Retinal pigment epithelial cell (primary cell): ENCODE data around the gene ZSWIM6.

Experiments used
- DNase-seq: peaks from one replicate; pipeline ENCODE4 v3.0.0-alpha.2; 2010; ENCODE audit warnings: low read depth
- H3K4me3 ChIP-seq: 2 replicates; pipeline ENCODE4 v1.5.1; 2011; ENCODE audit warnings: mild to moderate bottlenecking, low read length, control low read depth, moderate library complexity
- TF ChIP-seq, protein P1 (sequence below): conservative IDR thresholded peaks from 2 replicates; pipeline ENCODE4 v1.5.1; 2011; ENCODE audit warnings: low read depth, low read length, control low read depth, inconsistent platforms

ZSWIM6 gene

DNA sequence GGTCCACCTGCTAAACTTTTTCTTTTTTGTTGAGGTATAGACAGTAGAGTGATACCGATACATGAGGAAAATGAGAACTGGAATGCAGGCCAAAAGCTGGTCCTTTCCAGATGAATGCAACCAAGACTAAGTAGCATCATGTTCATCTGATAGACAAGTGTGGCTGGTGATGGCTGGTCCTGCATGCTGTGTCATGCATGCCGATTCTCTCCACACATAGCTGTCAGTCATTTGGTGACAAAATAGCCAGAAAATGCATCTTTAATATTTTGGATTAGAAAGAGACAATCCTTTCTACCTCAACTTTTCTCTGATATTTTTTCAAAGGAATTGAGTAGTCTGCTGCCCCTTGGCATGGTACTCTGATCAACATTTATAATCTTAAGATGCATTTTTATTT, 49.9 kb downstream of the ZSWIM6 start:
- TF ChIP-seq, protein P1, sequence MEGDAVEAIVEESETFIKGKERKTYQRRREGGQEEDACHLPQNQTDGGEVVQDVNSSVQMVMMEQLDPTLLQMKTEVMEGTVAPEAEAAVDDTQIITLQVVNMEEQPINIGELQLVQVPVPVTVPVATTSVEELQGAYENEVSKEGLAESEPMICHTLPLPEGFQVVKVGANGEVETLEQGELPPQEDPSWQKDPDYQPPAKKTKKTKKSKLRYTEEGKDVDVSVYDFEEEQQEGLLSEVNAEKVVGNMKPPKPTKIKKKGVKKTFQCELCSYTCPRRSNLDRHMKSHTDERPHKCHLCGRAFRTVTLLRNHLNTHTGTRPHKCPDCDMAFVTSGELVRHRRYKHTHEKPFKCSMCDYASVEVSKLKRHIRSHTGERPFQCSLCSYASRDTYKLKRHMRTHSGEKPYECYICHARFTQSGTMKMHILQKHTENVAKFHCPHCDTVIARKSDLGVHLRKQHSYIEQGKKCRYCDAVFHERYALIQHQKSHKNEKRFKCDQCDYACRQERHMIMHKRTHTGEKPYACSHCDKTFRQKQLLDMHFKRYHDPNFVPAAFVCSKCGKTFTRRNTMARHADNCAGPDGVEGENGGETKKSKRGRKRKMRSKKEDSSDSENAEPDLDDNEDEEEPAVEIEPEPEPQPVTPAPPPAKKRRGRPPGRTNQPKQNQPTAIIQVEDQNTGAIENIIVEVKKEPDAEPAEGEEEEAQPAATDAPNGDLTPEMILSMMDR, result no peak

DNA sequence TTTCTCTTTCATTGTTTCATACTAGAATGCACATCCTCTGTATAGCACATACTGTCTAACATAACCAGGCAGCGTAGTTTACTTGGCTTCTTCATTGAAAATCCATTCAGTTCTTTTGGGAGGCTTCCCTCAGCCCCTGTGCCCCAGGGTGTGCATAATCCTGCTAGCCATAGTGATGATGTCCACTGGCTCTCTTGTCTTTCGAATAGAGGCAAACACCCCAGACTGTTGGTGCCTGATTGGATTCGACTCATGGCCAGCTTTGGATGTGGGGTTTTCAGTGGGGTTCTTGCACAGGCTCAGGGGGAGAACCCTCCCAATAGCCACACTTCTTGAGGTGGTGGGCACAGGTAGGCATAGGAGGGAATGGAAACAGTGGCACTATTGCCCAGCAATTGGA, 53.6 kb downstream of the ZSWIM6 start:
- H3K4me3 ChIP-seq, result no peak overlapping the region
- TF ChIP-seq, protein P1, result no peak
- no peak for DNase-seq

More for the DNA sequence above, 49.9 kb downstream of the ZSWIM6 start:
- H3K4me3 ChIP-seq, result no peak overlapping the region
- DNase-seq, result no peak

DNA sequence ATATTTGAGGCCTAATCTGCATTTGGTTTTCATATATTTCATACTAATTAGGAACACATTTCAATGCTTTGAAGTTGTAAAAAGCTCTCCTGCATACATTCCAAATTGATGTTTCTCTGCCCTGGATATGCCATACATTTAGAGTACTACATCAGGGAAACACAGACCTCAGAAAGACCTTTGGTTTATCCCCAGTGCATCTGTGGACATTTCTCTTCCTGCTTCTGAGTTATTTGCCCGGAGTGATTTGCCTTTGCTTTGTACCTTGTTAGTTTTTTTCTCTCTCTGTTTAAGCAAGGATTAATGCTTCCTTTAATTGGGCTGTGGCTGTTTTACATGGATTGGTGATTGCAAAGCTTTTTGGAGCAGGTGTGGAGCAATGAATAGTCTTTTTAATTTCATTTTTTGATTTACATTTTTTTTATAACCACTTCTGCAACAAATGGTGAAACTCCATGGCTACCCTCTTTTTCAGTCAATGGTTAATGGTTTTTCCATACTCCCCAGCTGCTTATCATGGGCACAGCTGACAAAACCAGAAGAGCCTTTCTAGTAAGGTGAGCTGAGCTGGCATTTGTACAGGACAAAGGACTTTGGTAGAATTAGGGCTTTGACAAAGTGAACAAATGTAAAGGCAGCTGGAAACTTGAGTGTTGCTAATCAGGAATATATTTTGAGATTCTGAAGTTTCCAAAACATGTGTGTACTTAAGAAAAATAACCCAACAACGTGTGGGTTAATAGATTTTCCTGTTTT, 54.2 kb downstream of the ZSWIM6 start:
- no peak overlapping the region for H3K4me3 ChIP-seq
- DNase-seq, result no peak
- TF ChIP-seq, protein P1, result no peak

DNA sequence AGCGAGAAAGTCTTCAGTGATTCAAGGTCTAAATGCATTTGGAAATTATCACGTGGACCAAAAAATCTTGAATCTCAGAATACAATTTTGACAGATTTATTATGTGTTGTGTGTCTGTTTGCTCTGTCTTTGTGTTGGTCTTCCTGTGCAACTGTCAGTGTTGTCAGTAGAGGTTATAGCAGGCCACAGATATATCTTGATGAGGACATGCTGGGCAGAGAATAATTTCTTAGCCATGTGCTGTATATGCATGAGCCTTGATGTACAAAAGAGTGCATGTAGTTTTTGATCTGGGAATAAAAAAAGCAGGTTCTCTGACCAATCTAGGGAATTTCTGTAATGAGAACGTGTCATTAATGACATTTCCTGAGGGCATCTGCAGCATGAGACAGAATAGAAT, 57.6 kb downstream of the ZSWIM6 start:
- H3K4me3 ChIP-seq, result no peak overlapping the region
- no peak for DNase-seq
- TF ChIP-seq, protein P1, result no peak

DNA sequence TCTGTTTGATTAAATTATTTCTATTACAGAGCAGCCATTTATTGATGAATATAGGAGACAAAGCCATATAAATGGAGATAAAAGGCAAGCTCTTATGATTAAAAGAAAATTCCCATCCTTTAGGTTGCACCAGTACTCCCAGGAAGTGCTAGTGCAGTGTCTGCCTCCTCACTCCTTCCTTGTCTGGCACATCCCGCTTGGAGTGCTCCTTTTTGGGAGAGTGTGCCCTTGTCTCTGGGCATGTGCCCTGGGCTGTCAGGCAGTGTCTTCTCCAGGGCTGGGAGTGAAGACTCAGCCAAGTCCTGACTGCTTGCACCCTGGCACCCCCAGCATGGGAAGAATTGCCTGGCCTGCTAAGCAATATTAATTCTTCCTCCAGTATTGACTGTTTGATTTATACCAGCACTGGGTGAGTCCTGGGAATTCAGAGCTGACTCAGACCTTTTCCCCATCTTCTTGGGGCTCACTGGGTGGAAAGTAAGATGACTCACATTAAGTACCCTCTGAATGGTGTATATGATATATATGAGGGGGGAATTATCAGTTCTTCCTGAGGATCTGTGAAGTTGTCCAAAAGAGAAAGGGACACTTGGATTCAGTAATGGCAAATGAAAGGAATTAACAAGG, 62.1 kb downstream of the ZSWIM6 start:
- no peak for DNase-seq
- TF ChIP-seq, protein P1, result no peak
- H3K4me3 ChIP-seq, result no peak overlapping the region

DNA sequence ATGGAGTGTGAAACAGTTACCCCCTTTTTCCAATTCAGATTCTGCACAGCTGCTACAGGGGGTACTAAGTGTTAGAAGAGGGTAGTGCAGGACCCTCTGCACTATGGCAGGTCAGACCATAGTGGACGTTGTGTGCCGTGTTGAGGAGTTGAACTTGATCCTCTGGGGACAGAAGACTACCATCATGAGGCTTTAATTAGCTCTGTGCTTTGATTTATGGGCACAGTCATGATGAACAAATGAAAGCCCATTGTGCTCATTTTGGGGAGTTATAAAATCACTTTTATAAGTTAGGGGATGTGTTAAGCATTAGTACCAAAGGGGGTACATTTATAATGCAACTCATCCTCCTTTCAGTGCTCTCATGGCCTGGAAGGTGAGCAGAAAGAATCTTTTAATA, 62.7 kb downstream of the ZSWIM6 start:
- TF ChIP-seq, protein P1, result no peak

DNA sequence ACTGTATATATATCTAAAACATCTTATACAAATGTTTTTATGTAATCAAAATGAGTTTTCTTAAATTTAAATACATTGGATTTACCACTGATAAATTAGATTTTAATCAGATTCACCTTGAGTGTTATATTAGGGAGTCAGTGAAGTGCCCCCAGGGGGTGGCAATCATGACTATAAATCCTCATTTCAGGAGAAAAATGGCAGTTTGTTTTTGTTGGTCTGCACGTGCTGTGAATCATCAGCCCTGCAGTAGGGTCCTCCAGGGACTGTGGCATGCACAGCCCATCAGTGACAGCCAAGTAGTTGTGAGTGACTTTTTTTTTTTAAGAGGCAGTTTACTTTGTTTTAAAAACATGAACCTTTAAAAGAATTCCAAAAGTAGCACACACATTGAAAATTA, 65.2 kb downstream of the ZSWIM6 start:
- DNase-seq, result no peak
- TF ChIP-seq, protein P1, result no peak
- no peak overlapping the region for H3K4me3 ChIP-seq

More for the DNA sequence above, 62.7 kb downstream of the ZSWIM6 start:
- no peak overlapping the region for H3K4me3 ChIP-seq
- DNase-seq, result no peak
